Endothelial cell of umbilical vein (primary cell): Measurements from ENCODE around the gene CACNA1C. TPM values are rescaled to one million over a fixed set of nuclear protein-coding genes. Genes with fewer than 3 reads are reported as not detected.

Source experiments
- BruUV-seq: library from RNA; stranded (reverse); fragments of 400-500 nt; replicated peaks from 2 replicates; lab custom pipeline; 2021; lab: Mats Ljungman, UMichigan
- CTCF ChIA-PET: fragments of 300-600, 350-600 bp; sonication (Branson Sonifier 250); formaldehyde crosslinking; loops from one replicate; lab custom pipeline; 2021; ENCODE audit warnings: antibody characterized with exemption, inconsistent platforms; lab: Charles Lee
- POLR2A ChIA-PET: fragments of 300-600, 350-600 bp; sonication (Branson Sonifier 250); formaldehyde crosslinking; loops from one replicate; lab custom pipeline; 2021; ENCODE audit warnings: antibody characterized with exemption, inconsistent platforms; lab: Charles Lee
- DNase-seq: peaks from one replicate; pipeline ENCODE4 v3.0.0-alpha.2; 2011; ENCODE audit warnings: low read depth, low spot score
- FAIRE-seq: peaks from 2 replicates; lab custom pipeline; 2011; peaks lifted over from hg19 to GRCh38; lab: Jason Lieb, UNC
- H2AFZ ChIP-seq: 2 replicates; pipeline ENCODE4 v1.6.0; 2012; ENCODE audit warnings: low read depth, low read length, control low read depth, inconsistent platforms
- H3K27ac ChIP-seq: 2 replicates; pipeline ENCODE4 v1.5.1; 2011; ENCODE audit warnings: low read depth, mild to moderate bottlenecking, control low read depth, low read length, moderate library complexity; ENCODE audit not compliant: insufficient read depth
- H3K27me3 ChIP-seq, 2 experiments: 2 replicates each; pipeline versions ENCODE4 v1.6.0 to v1.6.1; 2011; ENCODE audit warnings: low read length in 2 of 2, mixed read lengths in 1 of 2; ENCODE audit not compliant: control insufficient read depth in 2 of 2, insufficient read depth in 2 of 2
- H3K36me3 ChIP-seq, 2 experiments: 2 replicates in 1 of 2; 3 replicates in 1 of 2; pipeline ENCODE4 v1.5.1; 2011; ENCODE audit warnings: low read length in 2 of 2, mild to moderate bottlenecking in 1 of 2, moderate library complexity in 1 of 2; ENCODE audit not compliant: control insufficient read depth in 2 of 2, insufficient read depth in 2 of 2; ENCODE audit errors: extremely low read depth in 1 of 2
- H3K4me1 ChIP-seq: 3 replicates; pipeline ENCODE4 v1.5.1; 2011; ENCODE audit warnings: mild to moderate bottlenecking, low read length; ENCODE audit not compliant: control insufficient read depth, insufficient read depth; ENCODE audit errors: extremely low read depth
- H3K4me2 ChIP-seq: 2 replicates; pipeline ENCODE4 v1.6.1; 2011; ENCODE audit warnings: low read length, control low read depth, mixed read lengths; ENCODE audit not compliant: insufficient read depth
- H3K4me3 ChIP-seq, 3 experiments: fragments of 200-600 bp in 1 of 3; sonication (generic), shearing (Covaris generic) in 1 of 3; replicated peaks in 1 of 3; 2 replicates each; pipeline ENCODE4 v1.5.1; 2011 to 2016; ENCODE audit warnings: control low read depth in 3 of 3, low read length in 3 of 3, mild to moderate bottlenecking in 2 of 3, inconsistent platforms in 1 of 3, low read depth in 1 of 3, moderate library complexity in 1 of 3; ENCODE audit not compliant: insufficient read depth in 1 of 3
- H3K79me2 ChIP-seq: 2 replicates; pipeline ENCODE4 v1.6.0; 2012; ENCODE audit warnings: low read length, inconsistent platforms; ENCODE audit not compliant: control insufficient read depth, insufficient read depth
- H3K9ac ChIP-seq: replicated peaks from 2 replicates; pipeline ENCODE3; 2011; ENCODE audit warnings: low read length, control low read depth; ENCODE audit not compliant: insufficient read depth; ENCODE audit errors: extremely low read depth
- H3K9me1 ChIP-seq: replicated peaks from 3 replicates; pipeline ENCODE4 v1.6.0; 2011; ENCODE audit warnings: mild to moderate bottlenecking, low read length; ENCODE audit not compliant: control insufficient read depth, insufficient read depth; ENCODE audit errors: extremely low read depth
- H3K9me3 ChIP-seq: replicated peaks from 2 replicates; pipeline ENCODE4 v1.5.1; 2012; ENCODE audit warnings: low read length, inconsistent platforms; ENCODE audit not compliant: control insufficient read depth, insufficient read depth
- H4K20me1 ChIP-seq: replicated peaks from 2 replicates; pipeline ENCODE3; 2011; ENCODE audit warnings: mild to moderate bottlenecking, low read length; ENCODE audit not compliant: control insufficient read depth, insufficient read depth; ENCODE audit errors: extremely low read depth
- EZH2 ChIP-seq: IDR thresholded peaks from 2 replicates; pipeline ENCODE4 v1.6.1; 2012; ENCODE audit warnings: borderline replicate concordance, low read depth, mild to moderate bottlenecking, moderate library complexity, low read length, inconsistent platforms; ENCODE audit not compliant: severe bottlenecking
- FOS ChIP-seq: IDR thresholded peaks from 2 replicates; pipeline ENCODE4 v1.6.1; 2011; ENCODE audit warnings: mild to moderate bottlenecking, low read length, moderate library complexity, borderline replicate concordance; ENCODE audit not compliant: insufficient read depth
- GATA2 ChIP-seq: IDR thresholded peaks from 2 replicates; pipeline ENCODE4 v1.7.0; 2011; ENCODE audit warnings: low read depth, mild to moderate bottlenecking, moderate library complexity, mixed read lengths, low read length; ENCODE audit not compliant: insufficient read length, insufficient read depth
- JUN ChIP-seq: IDR thresholded peaks from 2 replicates; pipeline ENCODE4 v1.6.1; 2011; ENCODE audit warnings: borderline replicate concordance, low read depth; ENCODE audit not compliant: insufficient read length, insufficient read depth
- MYC ChIP-seq: IDR thresholded peaks from one replicate; pipeline ENCODE4 v1.6.1; 2011; ENCODE audit warnings: mild to moderate bottlenecking, low read depth, low read length
- POLR2A ChIP-seq: IDR thresholded peaks from 2 replicates; pipeline ENCODE4 v1.6.1; 2012; ENCODE audit warnings: low read depth, mild to moderate bottlenecking, control low read depth, low read length
- POLR2AphosphoS5 ChIP-seq: IDR thresholded peaks from 2 replicates; pipeline ENCODE4 v1.6.1; 2012; ENCODE audit warnings: low read depth, mild to moderate bottlenecking, control low read depth, low read length, moderate library complexity; ENCODE audit not compliant: insufficient read depth
- dilution Hi-C: fragments of 300-500 bp; cut with MboI; formaldehyde crosslinking; loops from one replicate; pipeline ENCODE4 v1.15.0; 2019; ENCODE audit warnings: low sequenced_read_pairs; ENCODE audit not compliant: extremely low pct_ligation_motif_present
- intact Hi-C: fragments of 100-400 bp; cut with micrococcal nuclease; formaldehyde crosslinking; loops from one replicate; pipeline ENCODE4 v1.10.0; 2022
- polyA plus RNA-seq, 4 experiments: library from polyadenylated mRNA; depleted of rRNA in 3 of 4; stranded (reverse) in 3 of 4; unstranded in 1 of 4; fragments of >200 nt; gene quantifications; 2 replicates each; pipeline versions ENCODE4 v1.2.1 to v1.2.3, GENCODE V29; 2011 to 2012; ENCODE audit warnings: missing spikeins in 1 of 4
- total RNA-seq: library from RNA; stranded (reverse); gene quantifications from 2 replicates; pipeline ENCODE4 v1.2.3, GENCODE V29; 2021
- TF ChIP-seq, protein P1 (sequence below): IDR thresholded peaks from 2 replicates; pipeline ENCODE4 v1.6.1; 2011; ENCODE audit not compliant: insufficient read depth, insufficient read length
- TF ChIP-seq, protein P2 (sequence below), 2 donors: IDR thresholded peaks; 1 replicate in 1 of 2; 2 replicates in 1 of 2; pipeline ENCODE4 v1.5.1; 2011; ENCODE audit warnings: low read length in 2 of 2, mild to moderate bottlenecking in 2 of 2, moderate library complexity in 2 of 2, control low read depth in 1 of 2, inconsistent platforms in 1 of 2, low read depth in 1 of 2; ENCODE audit not compliant: insufficient read depth in 1 of 2; ENCODE audit errors: extremely low read depth in 1 of 2

Gene CACNA1C
- total and polyA plus RNA-seq, 2 donors (not counting 3 experiments of a cell fraction or from before 2014, with no cell fraction given): not detected

GRCh38 chr12:2570562-2570961 is 517.8 kb downstream of the CACNA1C start:
- ChIA-PET CTCF (interaction anchor here (1.0 to 1.8 kb wide), 3 partner anchors 10 to 13 kb away, joined by 3 to 5 read pairs (median 4); no protein-coding TSS in a partner anchor), POLR2A (no interaction called here)
- FAIRE-seq: no peak
- H3K4me2 ChIP-seq: no peak overlapping the region
- no peaks in the 10 kb centered on the region for H4K20me1 ChIP-seq
- TF ChIP-seq, protein P1, sequence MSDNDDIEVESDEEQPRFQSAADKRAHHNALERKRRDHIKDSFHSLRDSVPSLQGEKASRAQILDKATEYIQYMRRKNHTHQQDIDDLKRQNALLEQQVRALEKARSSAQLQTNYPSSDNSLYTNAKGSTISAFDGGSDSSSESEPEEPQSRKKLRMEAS: no peak
- TF ChIP-seq GATA2 (no peak), FOS (no peak)
- intact Hi-C loops: no loop called here
- no peak overlapping the region for H3K27ac ChIP-seq
- BruUV-seq: no TSS peak
- peaks cover 0 to 2% of the 10 kb centered on the region in 2 experiments for H3K27me3 ChIP-seq
- dilution Hi-C loops: no loop called here
- H3K4me3 ChIP-seq: no peak overlapping the region
- no peaks in the 10 kb centered on the region for H3K9me1 ChIP-seq
- H3K79me2 ChIP-seq: no peaks in the 10 kb centered on the region
- no peaks in the 10 kb centered on the region for H3K36me3 ChIP-seq
- H3K9ac ChIP-seq: no peak overlapping the region
- DNase-seq: no peak
- H3K4me1 ChIP-seq: no peaks in the 10 kb centered on the region
- H3K9me3 ChIP-seq: no peaks in the 10 kb centered on the region
- H2AFZ ChIP-seq: no peak overlapping the region

DNA sequence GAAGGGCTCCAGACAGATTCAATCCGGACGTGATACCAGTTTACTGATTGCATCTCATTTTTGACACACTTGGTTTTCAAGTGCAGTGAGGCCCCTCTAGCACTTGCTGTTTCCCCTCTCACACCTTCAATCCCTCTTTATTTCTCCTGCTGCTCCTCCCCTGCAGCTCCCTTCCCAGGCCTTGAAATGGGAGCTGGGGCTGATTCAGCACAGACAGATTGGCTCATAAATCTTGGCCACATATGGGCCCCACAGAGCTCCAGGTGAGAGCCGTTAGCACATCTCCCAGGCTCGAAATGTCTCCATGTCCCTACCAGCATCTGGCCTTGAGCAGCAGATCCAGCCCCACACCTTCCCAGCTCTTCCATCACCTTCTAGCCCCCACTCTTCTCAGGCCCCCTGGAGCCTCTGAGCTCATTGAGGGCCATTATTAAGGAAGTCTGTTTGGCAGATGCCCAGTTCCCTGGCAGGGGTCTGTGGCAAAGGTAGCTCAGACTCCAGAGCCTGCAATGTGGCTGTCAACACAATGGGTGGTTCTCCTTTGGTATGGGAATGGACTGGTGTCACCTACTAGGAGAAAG is 521.7 kb downstream of the CACNA1C start:
- Histone ChIP-seq H3K9me3 (no peaks in the 10 kb centered on the region), H3K79me2 (no peaks in the 10 kb centered on the region), H3K27ac (no peak overlapping the region), H2AFZ (no peak overlapping the region), H3K9ac (no peak overlapping the region), H3K4me3 (no peak overlapping the region), H3K9me1 (no peaks in the 10 kb centered on the region), H3K36me3 (no peaks in the 10 kb centered on the region), H4K20me1 (no peaks in the 10 kb centered on the region), H3K27me3 (peaks cover 0 to 2% of the 10 kb centered on the region in 2 experiments), H3K4me1 (no peaks in the 10 kb centered on the region), H3K4me2 (no peak overlapping the region)
- dilution Hi-C loops (no loop called here), intact Hi-C loops (no loop called here)
- TF ChIP-seq GATA2: no peak
- TF ChIP-seq JUN: no peak
- no peak for TF ChIP-seq FOS
- TF ChIP-seq, protein P1: no peak
- no peak for TF ChIP-seq EZH2
- TF ChIP-seq MYC: no peak
- TF ChIP-seq POLR2AphosphoS5: no peak
- no peak for TF ChIP-seq POLR2A
- TF ChIP-seq, protein P2, sequence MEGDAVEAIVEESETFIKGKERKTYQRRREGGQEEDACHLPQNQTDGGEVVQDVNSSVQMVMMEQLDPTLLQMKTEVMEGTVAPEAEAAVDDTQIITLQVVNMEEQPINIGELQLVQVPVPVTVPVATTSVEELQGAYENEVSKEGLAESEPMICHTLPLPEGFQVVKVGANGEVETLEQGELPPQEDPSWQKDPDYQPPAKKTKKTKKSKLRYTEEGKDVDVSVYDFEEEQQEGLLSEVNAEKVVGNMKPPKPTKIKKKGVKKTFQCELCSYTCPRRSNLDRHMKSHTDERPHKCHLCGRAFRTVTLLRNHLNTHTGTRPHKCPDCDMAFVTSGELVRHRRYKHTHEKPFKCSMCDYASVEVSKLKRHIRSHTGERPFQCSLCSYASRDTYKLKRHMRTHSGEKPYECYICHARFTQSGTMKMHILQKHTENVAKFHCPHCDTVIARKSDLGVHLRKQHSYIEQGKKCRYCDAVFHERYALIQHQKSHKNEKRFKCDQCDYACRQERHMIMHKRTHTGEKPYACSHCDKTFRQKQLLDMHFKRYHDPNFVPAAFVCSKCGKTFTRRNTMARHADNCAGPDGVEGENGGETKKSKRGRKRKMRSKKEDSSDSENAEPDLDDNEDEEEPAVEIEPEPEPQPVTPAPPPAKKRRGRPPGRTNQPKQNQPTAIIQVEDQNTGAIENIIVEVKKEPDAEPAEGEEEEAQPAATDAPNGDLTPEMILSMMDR (IDR thresholded peaks at IDR 0.05; ENCODE audit: extremely low read depth in 1 of 2, insufficient read depth in 1 of 2, low read depth in 1 of 2, low read length in 2 of 2): no peak
- BruUV-seq: no TSS peak
- DNase-seq (no peak), FAIRE-seq (no peak)
- POLR2A ChIA-PET: no interaction called here
- CTCF ChIA-PET: interaction anchor here (1.4 kb wide), 1 partner anchor 10 kb away, joined by 3 read pairs; no protein-coding TSS in a partner anchor
